GM12878 (cell line): ENCODE results near the gene CDK5R2. TPM values are rescaled to one million over a fixed set of nuclear protein-coding genes. Genes with fewer than 3 reads are reported as not detected.

Experiments
- ATAC-seq: fragments of 200-7000 bp; cut with Tn5 transposase; 3 replicates; pipeline ENCODE4 v1.9.1; 2020; ENCODE audit warnings: mild to moderate bottlenecking, moderate library complexity
- BruUV-seq: library from RNA; stranded (reverse); fragments of 400-500 nt; replicated peaks from 2 replicates; lab custom pipeline; 2021; lab: Mats Ljungman, UMichigan
- CTCF ChIA-PET: fragments of 300-600 bp; sonication (Branson Sonifier 250); formaldehyde crosslinking; extraction: SDS; loops from one replicate; lab custom pipeline; 2021; ENCODE audit warnings: inconsistent platforms; lab: Yijun Ruan, JAX
- POLR2A ChIA-PET: fragments of 350-600 bp; formaldehyde crosslinking; extraction: SDS; loops from one replicate; lab custom pipeline; 2021; ENCODE audit warnings: inconsistent platforms; lab: Charles Lee
- RAD21 ChIA-PET: fragments of 300-600 bp; sonication (Branson Sonifier 250); formaldehyde crosslinking; loops from one replicate; lab custom pipeline; 2023; ENCODE audit warnings: antibody characterized with exemption; ENCODE audit not compliant: unreplicated experiment; lab: Charles Lee
- SMC1A ChIA-PET: fragments of 300-600 bp; sonication (Branson Sonifier 250); formaldehyde crosslinking; loops from one replicate; lab custom pipeline; 2023; ENCODE audit not compliant: unreplicated experiment, uncharacterized antibody; lab: Charles Lee
- DNase-seq: peaks from one replicate; pipeline ENCODE4 v3.0.0-alpha.2; 2011; ENCODE audit warnings: low read depth, low spot score
- FAIRE-seq: peaks from 3 replicates; lab custom pipeline; 2011; peaks lifted over from hg19 to GRCh38; lab: Jason Lieb, UNC
- H2AFZ ChIP-seq: 2 replicates; pipeline ENCODE4 v1.6.0; 2011; ENCODE audit warnings: low read depth, low read length, control low read depth; ENCODE audit not compliant: control insufficient read depth
- H3K27ac ChIP-seq: 2 replicates; pipeline ENCODE4 v1.5.1; 2011; ENCODE audit warnings: control low read depth; ENCODE audit not compliant: control insufficient read depth, insufficient read depth
- H3K27me3 ChIP-seq, 2 experiments: replicated peaks in 1 of 2; 2 replicates each; pipeline versions ENCODE4 v1.6.0 to v1.6.1; 2011; ENCODE audit warnings: low read length in 1 of 2; ENCODE audit not compliant: control insufficient read depth in 2 of 2, insufficient read depth in 2 of 2
- H3K36me3 ChIP-seq, 2 experiments: 2 replicates each; pipeline ENCODE4 v1.5.1; 2011; ENCODE audit warnings: low read length in 1 of 2; ENCODE audit not compliant: control insufficient read depth in 2 of 2, insufficient read depth in 2 of 2
- H3K4me1 ChIP-seq: 2 replicates; pipeline ENCODE4 v1.6.1; 2011; ENCODE audit warnings: mild to moderate bottlenecking, low read length, moderate library complexity, mixed read lengths; ENCODE audit not compliant: control insufficient read depth, insufficient read depth
- H3K4me2 ChIP-seq: 2 replicates; pipeline ENCODE4 v1.6.0; 2011; ENCODE audit warnings: control low read depth; ENCODE audit not compliant: control insufficient read depth, insufficient read depth
- H3K4me3 ChIP-seq: fragments of 200-600 bp; sonication (generic); 2 replicates; pipeline ENCODE4 v1.5.1; 2016
- H3K79me2 ChIP-seq: 2 replicates; pipeline ENCODE4 v1.6.0; 2011; ENCODE audit warnings: low read length; ENCODE audit not compliant: control insufficient read depth, insufficient read depth
- H3K9ac ChIP-seq: 2 replicates; pipeline ENCODE4 v1.8.0; 2011; ENCODE audit warnings: low read length, control low read depth, mixed read lengths; ENCODE audit not compliant: control insufficient read depth, insufficient read depth
- H3K9me3 ChIP-seq: replicated peaks from 3 replicates; pipeline ENCODE4 v1.5.1; 2011; ENCODE audit warnings: mild to moderate bottlenecking, low read length; ENCODE audit not compliant: control insufficient read depth, insufficient read depth
- H4K20me1 ChIP-seq: 2 replicates; pipeline ENCODE4 v1.6.0; 2011; ENCODE audit not compliant: control insufficient read depth, insufficient read depth
- CREM ChIP-seq: IDR thresholded peaks from 2 replicates; pipeline ENCODE4 v1.6.1; 2014; ENCODE audit warnings: antibody characterized with exemption, low read depth
- EGR1 ChIP-seq, 2 experiments: IDR thresholded peaks; 1 replicate in 1 of 2; 2 replicates in 1 of 2; pipeline ENCODE4 v1.6.1; 2011 to 2012; ENCODE audit warnings: low read depth in 2 of 2, low read length in 2 of 2, borderline replicate concordance in 1 of 2, mild to moderate bottlenecking in 1 of 2, moderate library complexity in 1 of 2
- EP300 ChIP-seq, 2 experiments: fragments of 150-350 bp in 1 of 2; IDR thresholded peaks; 2 replicates each; pipeline ENCODE4 v1.6.1; 2011 to 2012; ENCODE audit warnings: low read depth in 2 of 2, low read length in 2 of 2, borderline replicate concordance in 1 of 2, improper control_type of control experiment in 1 of 2, inconsistent platforms in 1 of 2; ENCODE audit not compliant: control insufficient read depth in 1 of 2
- EZH2 ChIP-seq: IDR thresholded peaks from 2 replicates; pipeline ENCODE4 v1.6.1; 2012; ENCODE audit warnings: low read depth, mild to moderate bottlenecking, control low read depth, inconsistent platforms, low read length, borderline replicate concordance; ENCODE audit not compliant: control insufficient read depth
- IKZF2 ChIP-seq, 2 experiments: fragments of 450-650 bp; IDR thresholded peaks; 2 replicates each; pipeline ENCODE4 v1.6.1; 2017; ENCODE audit warnings: mild to moderate bottlenecking in 2 of 2, moderate library complexity in 2 of 2
- MXI1 ChIP-seq: fragments of 150-350 bp; IDR thresholded peaks from 2 replicates; pipeline ENCODE4 v1.6.1; 2011; ENCODE audit warnings: low read depth, mild to moderate bottlenecking, inconsistent platforms, low read length, improper control_type of control experiment
- ZZZ3 ChIP-seq: IDR thresholded peaks from 2 replicates; pipeline ENCODE4 v1.6.1; 2011; ENCODE audit warnings: low read depth; ENCODE audit not compliant: control insufficient read depth, insufficient read length
- WGBS: methylation state at CpG from one replicate; pipeline ENCODE4 v1.1.6; 2016; ENCODE audit warnings: low lambda C conversion rate; ENCODE audit not compliant: insufficient replicate concordance, insufficient coverage; ENCODE audit errors: missing lambda C conversion rate; 5-methylcytosine and 5-hydroxymethylcytosine counted together
- in situ Hi-C: fragments of 300-500 bp; cut with MboI; formaldehyde crosslinking; loops from 9 replicates; pipeline ENCODE4 v1.14.3; 2018; ENCODE audit warnings: mixed read lengths
- intact Hi-C: fragments of 100-400 bp; cut with micrococcal nuclease; formaldehyde crosslinking; loops from one replicate; pipeline ENCODE4 v1.14.2; 2022; ENCODE audit not compliant: unreplicated experiment
- polyA plus RNA-seq, 11 experiments: library from polyadenylated mRNA; depleted of rRNA in 4 of 11; unstranded in 6 of 11; stranded (reverse) in 5 of 11; fragments of >200 nt; fragmentation: Nextera tagmentation in 4 of 11; fragmentation: Illumina TruSeq in 1 of 11; extraction: Ambion mirVana in 4 of 11; extraction: Trizol in 1 of 11; gene quantifications; 1 replicate in 1 of 11; 2 replicates in 10 of 11; pipeline versions ENCODE4 v1.2.1 to v1.2.3, GENCODE V29; 2011 to 2016; ENCODE audit warnings: inconsistent platforms in 2 of 11, missing spikeins in 2 of 11, low read depth in 1 of 11
- total RNA-seq, 4 experiments: library from RNA; depleted of rRNA in 3 of 4; stranded (reverse); fragments of >200 nt in 3 of 4; fragmentation: Illumina TruSeq in 1 of 4; extraction: Trizol in 1 of 4; gene quantifications; 2 replicates each; pipeline versions ENCODE4 v1.2.1 to v1.2.3, GENCODE V29; 2013 to 2021
- TF ChIP-seq, protein P1 (sequence below): IDR thresholded peaks from 2 replicates; pipeline ENCODE4 v1.6.1; 2011; ENCODE audit warnings: mild to moderate bottlenecking, low read depth, low read length, moderate library complexity; ENCODE audit not compliant: insufficient replicate concordance

CDK5R2 gene
- total and polyA plus RNA-seq, 10 of the 15 experiments (the other 5 are each of a cell fraction or from before 2014, with no cell fraction given), result not detected

DNA sequence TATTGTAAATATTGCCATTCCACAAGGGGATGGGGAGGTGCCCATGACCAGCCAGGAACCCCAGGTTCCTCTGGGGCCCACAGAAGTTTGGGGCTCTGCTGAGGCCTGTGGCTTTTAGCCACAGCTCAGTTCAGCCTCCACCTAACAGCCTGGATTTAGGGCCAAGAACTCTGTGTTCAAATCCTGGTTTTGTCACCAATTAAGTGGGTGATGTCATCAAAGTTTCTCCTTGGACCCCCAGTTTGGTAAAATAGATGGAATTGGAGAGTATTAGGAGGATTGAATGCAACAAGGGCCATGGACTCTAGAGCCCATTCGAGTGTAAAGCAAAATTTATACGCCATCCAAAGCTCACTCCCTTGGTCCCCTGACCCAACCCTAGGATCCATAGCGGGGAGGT, 28.7 kb downstream of the CDK5R2 start:
- intact Hi-C loops, result no loop called here
- H3K4me2 ChIP-seq, result no peak overlapping the region
- ChIA-PET POLR2A (no interaction called here), SMC1A (no interaction called here), RAD21 (interaction anchor here (1.1 kb wide), 1 partner anchor 112 kb away, joined by 3 read pairs; no protein-coding TSS in a partner anchor), CTCF (no interaction called here)
- FAIRE-seq (no peak), DNase-seq (no peak), ATAC-seq (no peak)
- H3K79me2 ChIP-seq, result no peaks in the 10 kb centered on the region
- BruUV-seq, result no TSS peak
- in situ Hi-C loops, result no loop called here
- no peak overlapping the region for H2AFZ ChIP-seq
- H3K36me3 ChIP-seq, result no peaks in the 10 kb centered on the region
- no peak overlapping the region for H3K4me3 ChIP-seq
- H3K27me3 ChIP-seq, result peaks cover 29 to 31% of the 10 kb centered on the region in 2 experiments
- H4K20me1 ChIP-seq, result peaks cover 3% of the 10 kb centered on the region
- H3K9ac ChIP-seq, result no peak overlapping the region
- H3K4me1 ChIP-seq, result no peaks in the 10 kb centered on the region
- no peak overlapping the region for H3K27ac ChIP-seq
- TF ChIP-seq, protein P1, sequence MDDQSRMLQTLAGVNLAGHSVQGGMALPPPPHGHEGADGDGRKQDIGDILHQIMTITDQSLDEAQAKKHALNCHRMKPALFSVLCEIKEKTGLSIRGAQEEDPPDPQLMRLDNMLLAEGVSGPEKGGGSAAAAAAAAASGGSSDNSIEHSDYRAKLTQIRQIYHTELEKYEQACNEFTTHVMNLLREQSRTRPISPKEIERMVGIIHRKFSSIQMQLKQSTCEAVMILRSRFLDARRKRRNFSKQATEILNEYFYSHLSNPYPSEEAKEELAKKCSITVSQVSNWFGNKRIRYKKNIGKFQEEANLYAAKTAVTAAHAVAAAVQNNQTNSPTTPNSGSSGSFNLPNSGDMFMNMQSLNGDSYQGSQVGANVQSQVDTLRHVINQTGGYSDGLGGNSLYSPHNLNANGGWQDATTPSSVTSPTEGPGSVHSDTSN, result no peak
- TF ChIP-seq MXI1 (no peak), EGR1 (IDR thresholded peaks at IDR 0.05; ENCODE audit: borderline replicate concordance in 1 of 2, low read depth in 2 of 2, low read length in 2 of 2) (no peak), EP300 (IDR thresholded peaks at IDR 0.05; ENCODE audit: borderline replicate concordance in 1 of 2, control insufficient read depth in 1 of 2, low read depth in 2 of 2, low read length in 2 of 2) (no peak), ZZZ3 (no peak), EZH2 (no peak), CREM (no peak), IKZF2 (IDR thresholded peaks at IDR 0.05) (no peak)
- no peaks in the 10 kb centered on the region for H3K9me3 ChIP-seq
- WGBS, result 0% methylated on average over 3 of the region's 3 CpGs
